Chondrocyte (in vitro differentiated cells): ENCODE results near the gene FXYD7. TPM values are rescaled to one million over a fixed set of nuclear protein-coding genes. Genes with fewer than 3 reads are reported as not detected.

Source experiments
- DNase-seq: peaks from one replicate; pipeline ENCODE4 v3.0.0; 2021; ENCODE audit warnings: mixed read lengths, low spot score
- H3K27ac Mint-ChIP-seq: one replicate; pipeline ENCODE4 v1.8.0; 2021; ENCODE audit warnings: mild to moderate bottlenecking, moderate library complexity, mixed read lengths; ENCODE audit not compliant: unreplicated experiment
- H3K27me3 Mint-ChIP-seq: 2 replicates; pipeline ENCODE4 v1.8.0; 2021; ENCODE audit warnings: low read depth, mixed read lengths
- H3K36me3 Mint-ChIP-seq: 2 replicates; pipeline ENCODE4 v1.8.0; 2021; ENCODE audit warnings: low read depth, mixed read lengths
- H3K4me1 Mint-ChIP-seq: 2 replicates; pipeline ENCODE4 v1.8.0; 2021; ENCODE audit warnings: low read depth, mild to moderate bottlenecking, mixed read lengths
- H3K4me3 Mint-ChIP-seq: one replicate; pipeline ENCODE4 v1.8.0; 2021; ENCODE audit warnings: mild to moderate bottlenecking, moderate library complexity, mixed read lengths; ENCODE audit not compliant: unreplicated experiment
- H3K9me3 Mint-ChIP-seq: 2 replicates; pipeline ENCODE4 v1.8.0; 2021; ENCODE audit warnings: low read depth, mixed read lengths
- CTCF ChIP-seq: fragments of 200-600 bp; sonication (generic); IDR thresholded peaks from 2 replicates; pipeline ENCODE4 v1.5.0; 2021; ENCODE audit warnings: antibody characterized with exemption, mild to moderate bottlenecking, moderate library complexity
- total RNA-seq: library from RNA; stranded (reverse); gene quantifications from 3 replicates; pipeline ENCODE4 v1.2.1, GENCODE V29; 2021

Gene FXYD7
- total RNA-seq, 1 donor from 2014 or later, result not detected

- peaks cover 19% of the 10 kb centered on the region for H3K27me3 Mint-ChIP-seq
- no peaks in the 10 kb centered on the region for H3K9me3 Mint-ChIP-seq
- H3K4me1 Mint-ChIP-seq, result no peaks in the 10 kb centered on the region
- no peak for TF ChIP-seq CTCF
- DNase-seq, result no peak
- no peak overlapping the region for H3K27ac Mint-ChIP-seq
- H3K36me3 Mint-ChIP-seq, result peaks cover 1% of the 10 kb centered on the region
- no peak overlapping the region for H3K4me3 Mint-ChIP-seq
Observed at GRCh38 chr19:35199481-35199880, 56.4 kb downstream of the FXYD7 start.

GRCh38 chr19:35202722-35203688 lies 60.0 kb downstream of the FXYD7 start:
- no peak for DNase-seq
- Mint-ChIP-seq H3K27me3 (peaks cover 17% of the 10 kb centered on the region), H3K9me3 (no peaks in the 10 kb centered on the region), H3K4me1 (no peaks in the 10 kb centered on the region), H3K36me3 (no peaks in the 10 kb centered on the region), H3K4me3 (no peak overlapping the region), H3K27ac (no peak overlapping the region)
- TF ChIP-seq CTCF, result no peak

Other genes starting within 250 kb of the FXYD7 start
- gene ZNF30, start 216.4 kb upstream of the FXYD7 start, total RNA-seq, result 2.8 to 3.9 TPM (median 3.7 TPM) in 3 replicates
- gene ZNF792, start 179.0 kb upstream of the FXYD7 start, total RNA-seq, result 3.1 to 4.1 TPM (median 3.2 TPM) in 3 replicates
- 58.4 to 67.9 TPM (median 65.8 TPM) in 3 replicates for gene GRAMD1A, start 142.9 kb upstream of the FXYD7 start, total RNA-seq
- gene SCN1B, start 112.8 kb upstream of the FXYD7 start, total RNA-seq, result 5.7 to 6.0 TPM (median 5.8 TPM) in 3 replicates
- gene HPN, start 101.5 kb upstream of the FXYD7 start, total RNA-seq, result not detected in 3 replicates
- gene FXYD3, start 27.4 kb upstream of the FXYD7 start, total RNA-seq, result not detected in 3 replicates
- 0.46 to 2.2 TPM (median 1.3 TPM) in 3 replicates for gene LGI4, start 8.2 kb upstream of the FXYD7 start, total RNA-seq
- 2.9 to 7.8 TPM (median 7.1 TPM) in 3 replicates for gene FXYD1, start 4.4 kb upstream of the FXYD7 start, total RNA-seq
- 108 to 114 TPM (median 113 TPM) in 3 replicates for gene FXYD5, start 11.5 kb downstream of the FXYD7 start, total RNA-seq
- gene FAM187B, start 85.5 kb downstream of the FXYD7 start, total RNA-seq, result not detected in 3 replicates
- gene LSR, start 105.7 kb downstream of the FXYD7 start, total RNA-seq, result 0.24 to 0.99 TPM (median 0.64 TPM) in 3 replicates
- gene USF2, start 125.7 kb downstream of the FXYD7 start, total RNA-seq, result 86.1 to 101 TPM (median 86.3 TPM) in 3 replicates
- not detected in 3 replicates for gene HAMP, start 139.3 kb downstream of the FXYD7 start, total RNA-seq
- gene MAG, start 148.9 kb downstream of the FXYD7 start, total RNA-seq, result not detected in 3 replicates
- gene CD22, start 185.9 kb downstream of the FXYD7 start, total RNA-seq, result not detected in 3 replicates
- not detected in 3 replicates for gene FFAR1, start 204.6 kb downstream of the FXYD7 start, total RNA-seq
- gene FFAR3, start 215.2 kb downstream of the FXYD7 start, total RNA-seq, result not detected in 3 replicates
- not detected in 3 replicates for gene GPR42, start 227.8 kb downstream of the FXYD7 start, total RNA-seq